NCI-H446 (cell line): ENCODE data around the gene TMEM266.

Experiments used
- DNase-seq, 2 experiments: peaks; one replicate each; lab custom pipeline; 2025; lab: John Stamatoyannopoulos, UW

The TMEM266 gene

GRCh38 chr15:76065793-76066192 is 6.0 kb downstream of the TMEM266 start:
- DNase-seq = no peak

GRCh38 chr15:76070192-76070591 is 10.4 kb downstream of the TMEM266 start:
- no peak for DNase-seq

GRCh38 chr15:76070921-76071635 is 11.3 kb downstream of the TMEM266 start:
- DNase-seq = no peak

- no peak for DNase-seq
These were observed 12.0 kb downstream of the TMEM266 start for GRCh38 chr15:76071806-76072205.

- no peak for DNase-seq
These were observed 13.8 kb downstream of the TMEM266 start for GRCh38 chr15:76073554-76073953.

GRCh38 chr15:76075046-76075445 is 15.3 kb downstream of the TMEM266 start:
- DNase-seq = no peak

- no peak for DNase-seq
These were observed 18.6 kb downstream of the TMEM266 start for GRCh38 chr15:76078285-76078877.

- no peak for DNase-seq
These were observed 24.5 kb downstream of the TMEM266 start for GRCh38 chr15:76084256-76084655.

- DNase-seq = no peak
These were observed 38.9 kb downstream of the TMEM266 start for GRCh38 chr15:76098685-76099084.

- no peak for DNase-seq
These were observed 39.6 kb downstream of the TMEM266 start for GRCh38 chr15:76099388-76099787.

GRCh38 chr15:76100361-76100760 is 40.6 kb downstream of the TMEM266 start:
- no peak for DNase-seq

- no peak for DNase-seq
These were observed 41.9 kb downstream of the TMEM266 start for GRCh38 chr15:76101655-76102054.

- peak in 1 of 2 experiments; percentile 2 for DNase-seq
These were observed 45.6 kb downstream of the TMEM266 start for GRCh38 chr15:76105391-76105790.

- no peak for DNase-seq
These were observed 46.1 kb downstream of the TMEM266 start for GRCh38 chr15:76105911-76106310.

GRCh38 chr15:76107169-76107568 is 47.4 kb downstream of the TMEM266 start:
- DNase-seq = no peak

GRCh38 chr15:76108021-76108723 is 48.4 kb downstream of the TMEM266 start:
- DNase-seq = no peak

- no peak for DNase-seq
These were observed 49.3 kb downstream of the TMEM266 start for GRCh38 chr15:76109046-76109445.

GRCh38 chr15:76114561-76114960 is 54.8 kb downstream of the TMEM266 start:
- DNase-seq = no peak

GRCh38 chr15:76116138-76116885 is 56.5 kb downstream of the TMEM266 start:
- DNase-seq = no peak

GRCh38 chr15:76117181-76117580 is 57.4 kb downstream of the TMEM266 start:
- no peak for DNase-seq

GRCh38 chr15:76118767-76119166 is 59.0 kb downstream of the TMEM266 start:
- no peak for DNase-seq

- no peak for DNase-seq
These were observed 63.2 kb downstream of the TMEM266 start for GRCh38 chr15:76123031-76123430.
